H1 (cell line): ENCODE data around the gene CLCN3. TPM values are rescaled to one million over a fixed set of nuclear protein-coding genes. Genes with fewer than 3 reads are reported as not detected.

Experiments
- JUN ChIP-seq: IDR thresholded peaks from 2 replicates; pipeline ENCODE4 v1.6.1; 2011; ENCODE audit warnings: low read depth, mild to moderate bottlenecking, improper control_type of control experiment, low read length
- SRF ChIP-seq: IDR thresholded peaks from 2 replicates; pipeline ENCODE4 v1.6.1; 2011; ENCODE audit warnings: mild to moderate bottlenecking, low read depth, low read length, moderate library complexity
- polyA plus RNA-seq, 7 experiments: library from polyadenylated mRNA; depleted of rRNA in 3 of 7; stranded (reverse) in 5 of 7; unstranded in 2 of 7; fragments of >200 nt in 5 of 7; fragments of 200-250 nt in 2 of 7; gene quantifications; 1 replicate in 5 of 7; 2 replicates in 1 of 7; 4 replicates in 1 of 7; pipeline versions ENCODE4 v1.2.1 to v1.2.3, GENCODE V29; 2011 to 2013; ENCODE audit warnings: missing spikeins in 2 of 7, mixed read lengths in 2 of 7
- total RNA-seq: library from RNA; stranded (reverse); fragmentation: NEBNext Ultra II Directional; extraction: Animal tissue kit (Norgen Biotek cat#: 25700); gene quantifications from 2 replicates; pipeline ENCODE4 v1.2.1, GENCODE V29; 2021
- TF ChIP-seq, protein P1 (sequence below): IDR thresholded peaks from 2 replicates; pipeline ENCODE4 v1.6.1; 2012; ENCODE audit warnings: inconsistent platforms

Gene CLCN3
- total and polyA plus RNA-seq, 2 of the 8 experiments (the other 6 are each of a cell fraction or from before 2014, with no cell fraction given): 8.8 to 32.8 TPM

DNA sequence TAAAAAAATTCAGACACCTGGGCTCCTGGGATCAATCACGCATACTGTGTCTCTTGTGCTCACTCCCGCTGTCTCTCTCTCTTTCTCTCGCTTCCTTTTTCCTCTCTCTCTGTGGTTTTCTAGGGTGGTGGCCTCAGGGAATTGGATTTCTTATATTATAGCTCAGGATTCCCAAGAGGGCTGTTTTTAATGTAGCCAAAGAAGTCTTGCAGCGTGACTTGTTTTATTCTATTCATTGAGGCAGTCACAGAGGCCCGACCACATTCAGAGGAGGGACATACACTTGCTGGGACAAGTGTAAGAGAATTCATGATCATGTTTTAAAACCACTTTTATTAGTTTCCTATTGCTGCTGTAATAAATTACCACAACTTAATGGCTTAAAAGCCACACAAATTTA, 78.0 kb downstream of the CLCN3 start (continued):
- TF ChIP-seq, protein P1, sequence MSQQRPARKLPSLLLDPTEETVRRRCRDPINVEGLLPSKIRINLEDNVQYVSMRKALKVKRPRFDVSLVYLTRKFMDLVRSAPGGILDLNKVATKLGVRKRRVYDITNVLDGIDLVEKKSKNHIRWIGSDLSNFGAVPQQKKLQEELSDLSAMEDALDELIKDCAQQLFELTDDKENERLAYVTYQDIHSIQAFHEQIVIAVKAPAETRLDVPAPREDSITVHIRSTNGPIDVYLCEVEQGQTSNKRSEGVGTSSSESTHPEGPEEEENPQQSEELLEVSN: no peak
- TF ChIP-seq SRF (no peak), JUN (no peak)
